ENCODE results near the gene C2CD3. TPM values are rescaled to one million over a fixed set of nuclear protein-coding genes. Genes with fewer than 3 reads are reported as not detected.

C2CD3 gene, protein sequence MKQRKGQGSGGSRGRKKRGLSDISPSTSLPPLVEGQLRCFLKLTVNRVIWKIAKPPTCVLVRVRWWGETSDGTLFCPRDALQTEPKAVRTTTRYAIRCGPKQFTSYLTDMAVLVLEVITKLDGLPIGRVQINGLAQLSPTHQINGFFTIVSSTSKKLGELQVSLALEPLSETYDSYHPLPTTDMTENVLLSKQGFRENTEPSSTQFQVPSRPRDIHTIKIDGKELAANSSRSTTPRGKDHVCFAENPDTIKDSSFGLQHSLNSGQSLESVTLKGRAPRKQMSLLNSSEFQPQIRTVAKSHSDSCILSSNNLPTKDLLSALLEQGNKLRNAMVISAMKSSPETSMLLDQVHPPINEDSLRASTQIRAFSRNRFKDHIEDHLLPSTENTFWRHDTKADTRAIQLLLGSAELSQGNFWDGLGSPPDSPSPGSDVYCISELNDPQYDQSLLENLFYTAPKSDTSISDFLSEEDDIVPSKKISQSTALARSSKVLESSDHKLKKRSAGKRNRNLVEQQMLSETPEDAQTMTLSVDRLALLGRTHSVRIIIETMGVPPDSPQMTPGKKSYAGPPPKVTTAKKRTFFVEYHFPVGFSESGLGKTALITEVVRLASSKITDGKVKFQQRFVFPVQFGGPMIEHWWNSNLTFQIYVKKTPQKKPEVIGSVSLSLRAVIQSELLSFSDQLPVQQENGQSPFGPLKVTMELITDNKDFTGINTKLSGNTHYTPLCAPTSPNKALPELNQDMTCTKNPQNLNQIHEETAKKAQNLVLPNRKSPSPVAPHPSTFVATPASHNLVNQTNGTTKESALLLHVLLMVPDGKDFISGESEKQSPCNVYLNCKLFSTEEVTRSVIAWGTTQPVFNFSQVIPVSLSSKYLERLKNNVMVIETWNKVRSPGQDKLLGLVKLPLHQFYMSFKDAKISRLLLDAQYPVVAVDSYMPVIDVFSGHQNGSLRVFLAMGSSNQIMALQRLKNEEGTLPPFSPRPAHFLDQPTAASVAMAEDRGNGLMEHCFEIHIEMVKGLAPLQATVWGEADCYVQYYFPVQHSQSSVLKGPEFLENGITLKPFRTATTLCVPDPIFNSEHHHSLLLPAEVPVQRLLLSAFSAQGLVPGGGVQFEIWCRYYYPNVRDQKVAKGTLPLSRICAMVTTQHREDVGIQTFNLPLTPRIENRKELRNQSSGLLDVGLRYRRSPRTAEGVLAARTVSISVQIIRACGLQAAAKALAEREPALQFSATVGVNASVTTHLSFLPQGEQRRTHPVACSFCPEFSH (N-terminal part only)
- 15.3 and 17.5 TPM in 2 replicates for total RNA-seq

DNA sequence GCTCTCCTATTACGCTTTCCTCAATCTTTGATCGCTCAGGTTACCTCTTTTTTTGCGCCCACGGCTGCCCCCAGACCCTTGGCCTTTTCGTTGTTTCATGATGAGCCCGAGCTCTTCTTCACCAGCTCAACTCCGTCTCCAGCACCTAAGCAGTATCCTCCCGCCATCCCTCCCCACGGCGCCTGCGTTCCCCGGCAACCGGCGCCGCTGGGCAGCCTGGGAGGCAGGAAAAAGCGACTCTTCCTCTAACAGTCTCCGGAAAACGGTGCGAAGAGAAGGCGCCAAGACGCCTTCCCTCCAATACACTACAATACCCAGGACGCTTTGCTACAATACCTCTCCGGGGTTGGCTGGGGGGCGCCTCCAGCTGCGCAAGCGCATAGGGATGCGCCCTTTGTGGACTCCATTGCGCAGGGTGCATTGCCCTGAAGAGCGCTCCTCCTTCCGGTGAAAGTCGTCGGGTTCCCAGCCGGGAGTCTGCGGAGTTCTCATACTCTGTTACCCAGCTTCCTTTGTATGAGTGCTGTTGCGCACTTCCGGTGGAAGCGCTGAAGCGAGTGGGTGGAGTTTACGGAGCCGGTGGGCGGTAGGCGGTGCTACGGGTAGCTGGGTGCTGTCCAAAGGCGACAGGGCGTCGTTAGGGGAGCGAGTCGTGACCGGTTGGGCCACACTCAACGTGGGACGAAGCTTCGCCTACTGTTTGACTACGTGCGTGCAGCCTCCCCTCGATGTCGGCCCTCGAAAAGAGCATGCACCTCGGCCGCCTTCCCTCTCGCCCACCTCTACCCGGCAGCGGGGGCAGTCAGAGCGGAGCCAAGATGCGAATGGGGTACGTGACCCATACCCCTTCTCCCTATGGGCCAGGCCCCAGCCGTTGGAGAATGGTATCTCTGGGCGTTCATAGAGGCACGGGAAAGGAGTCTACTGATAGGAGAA, at the start of gene C2CD3, which contains the start of gene PPME1:
C2CD3 (minus strand) TSS at position 309 of the 936 bp plus-strand sequence; CDS start at position 99, 210 bp downstream.
PPME1 (plus strand) TSS at position 596 of the 936 bp plus-strand sequence; CDS start at position 729, 133 bp downstream.

GRCh38 chr11:74008373-74009229, 162.2 kb downstream of the C2CD3 start, which contains the start of gene UCP3:
Gene UCP3 (minus strand): TSS chr11:74009085. CDS start chr11:74007042, 2,043 bp downstream.

GRCh38 chr11:73982595-73982989, 188.2 kb downstream of the C2CD3 start, which contains the start of gene UCP2:
Gene UCP2 (minus strand): TSS chr11:73982843. CDS start chr11:73978378, 4,465 bp downstream.

Small RNAs within 50 kb of the gene (small RNA-seq; reads per million reads assigned to genes)
- gene AP002392.1 = not detected

Other genes starting within 250 kb of the C2CD3 start
- not detected in 2 replicates for gene DNAJB13, start 220.0 kb downstream of the C2CD3 start, total RNA-seq
- gene UCP2, start 188.2 kb downstream of the C2CD3 start, total RNA-seq = 2.4 and 2.9 TPM in 2 replicates
- gene UCP3, start 161.9 kb downstream of the C2CD3 start, total RNA-seq = 0.33 and 3.1 TPM in 2 replicates
- 21.2 and 30.3 TPM in 2 replicates for gene PPME1, start 287 bp upstream of the C2CD3 start, total RNA-seq
- gene P4HA3, start 140.6 kb upstream of the C2CD3 start, total RNA-seq = under 0.01 and 1.1 TPM in 2 replicates
- 7.5 and 7.6 TPM in 2 replicates for gene PGM2L1, start 227.4 kb upstream of the C2CD3 start, total RNA-seq

Data from placental epithelial cell (primary cell).